CD4-positive, alpha-beta memory T cell (primary cell): Measurements from ENCODE around the gene CTNNA1. TPM values are rescaled to one million over a fixed set of nuclear protein-coding genes. Genes with fewer than 3 reads are reported as not detected.

ENCODE experiments used
- CTCF ChIA-PET: fragments of 350-600 bp; sonication (Branson Sonifier 250); formaldehyde crosslinking; loops from one replicate; lab custom pipeline; 2021; ENCODE audit warnings: inconsistent platforms; ENCODE audit not compliant: partially characterized antibody; lab: Charles Lee
- POLR2A ChIA-PET: fragments of 350-600 bp; sonication (Branson Sonifier 250); formaldehyde crosslinking; loops from one replicate; lab custom pipeline; 2021; ENCODE audit not compliant: partially characterized antibody; lab: Charles Lee
- DNase-seq, 5 donors: peaks; one replicate each; pipeline versions ENCODE4 v3.0.0 to v3.0.0-alpha.2; 2020 to 2022; ENCODE audit warnings: mixed read lengths in 1 of 5
- H3K27ac ChIP-seq: one replicate; pipeline ENCODE4 v1.7.0; 2013; ENCODE audit warnings: low read depth, low read length
- H3K27me3 ChIP-seq: 2 replicates; pipeline ENCODE4 v1.7.0; 2013; ENCODE audit warnings: mild to moderate bottlenecking, low read length, moderate library complexity; ENCODE audit not compliant: insufficient read depth
- H3K36me3 ChIP-seq: 2 replicates; pipeline ENCODE4 v1.7.0; 2013; ENCODE audit warnings: mild to moderate bottlenecking, low read length, moderate library complexity; ENCODE audit not compliant: insufficient read depth
- H3K4me1 ChIP-seq: 2 replicates; pipeline ENCODE4 v1.7.0; 2013; ENCODE audit warnings: mild to moderate bottlenecking, low read length, moderate library complexity; ENCODE audit not compliant: insufficient read depth
- H3K4me3 ChIP-seq, 2 donors: one replicate each; pipeline ENCODE4 v1.7.0; 2013; ENCODE audit warnings: low read length in 2 of 2, mild to moderate bottlenecking in 1 of 2
- H3K9me3 ChIP-seq, 2 donors: one replicate each; pipeline ENCODE4 v1.7.0; 2013; ENCODE audit warnings: low read length in 2 of 2, control low read depth in 1 of 2; ENCODE audit not compliant: control insufficient read depth in 1 of 2
- H3K27ac Mint-ChIP-seq, 7 donors: one replicate each; pipeline ENCODE4 v1.8.0; 2020 to 2021; ENCODE audit warnings: mixed read lengths in 7 of 7, mild to moderate bottlenecking in 6 of 7, inconsistent platforms in 3 of 7, moderate library complexity in 3 of 7
- H3K27me3 Mint-ChIP-seq, 2 donors: one replicate each; pipeline ENCODE4 v1.8.0; 2020 to 2021; ENCODE audit warnings: mixed read lengths in 2 of 2
- H3K36me3 Mint-ChIP-seq, 2 donors: one replicate each; pipeline ENCODE4 v1.8.0; 2020 to 2021; ENCODE audit warnings: mixed read lengths in 2 of 2, inconsistent platforms in 1 of 2, mild to moderate bottlenecking in 1 of 2
- H3K4me1 Mint-ChIP-seq, 4 donors: one replicate each; pipeline ENCODE4 v1.8.0; 2020 to 2021; ENCODE audit warnings: mixed read lengths in 4 of 4, mild to moderate bottlenecking in 1 of 4
- H3K4me3 Mint-ChIP-seq, 8 donors: one replicate each; pipeline ENCODE4 v1.8.0; 2020 to 2021; ENCODE audit warnings: mixed read lengths in 8 of 8, mild to moderate bottlenecking in 7 of 8, moderate library complexity in 6 of 8, inconsistent platforms in 3 of 8
- H3K9me3 Mint-ChIP-seq, 8 donors: one replicate each; pipeline ENCODE4 v1.8.0; 2020 to 2021; ENCODE audit warnings: mixed read lengths in 8 of 8, mild to moderate bottlenecking in 5 of 8, inconsistent platforms in 3 of 8, moderate library complexity in 1 of 8
- intact Hi-C: fragments of 100-400 bp; cut with micrococcal nuclease; formaldehyde crosslinking; loops from one replicate; pipeline ENCODE4 v1.15.1; 2023
- polyA plus RNA-seq, 2 donors: library from polyadenylated mRNA; unstranded; fragments of 300-500 nt; fragmentation: Illumina TruSeq; gene quantifications; one replicate each; pipeline ENCODE4 v1.2.3, GENCODE V29; 2021
- total RNA-seq, 2 experiments: library from RNA; stranded (reverse); gene quantifications; one replicate each; pipeline ENCODE4 v1.2.3, GENCODE V29; 2021

CTNNA1 gene
- total and polyA plus RNA-seq, 4 experiments from 2014 or later: 10.1 to 26.1 (median 17.4) TPM

GRCh38 chr5:138784590-138784989, 31.4 kb downstream of the CTNNA1 start:
- DNase-seq: no peak
- Mint-ChIP-seq H3K27ac (no peak overlapping the region), H3K9me3 (no peaks in the 10 kb centered on the region), H3K4me1 (peaks cover 0 to 3% (median under 1%) of the 10 kb centered on the region in 4 donors), H3K4me3 (no peak overlapping the region), H3K36me3 (peaks cover 4 to 12% of the 10 kb centered on the region in 2 donors), H3K27me3 (peaks cover 2% of the 10 kb centered on the region in 2 donors)
- Histone ChIP-seq H3K36me3 (no peaks in the 10 kb centered on the region), H3K4me1 (no peaks in the 10 kb centered on the region), H3K27ac (no peak overlapping the region), H3K4me3 (no peak overlapping the region), H3K27me3 (no peaks in the 10 kb centered on the region), H3K9me3 (no peaks in the 10 kb centered on the region)
- POLR2A ChIA-PET: no interaction called here
- intact Hi-C loops: no loop called here
- CTCF ChIA-PET: interaction anchor here (1.3 kb wide), 1 partner anchor 13 kb away, joined by 4 read pairs; no protein-coding TSS in a partner anchor

DNA sequence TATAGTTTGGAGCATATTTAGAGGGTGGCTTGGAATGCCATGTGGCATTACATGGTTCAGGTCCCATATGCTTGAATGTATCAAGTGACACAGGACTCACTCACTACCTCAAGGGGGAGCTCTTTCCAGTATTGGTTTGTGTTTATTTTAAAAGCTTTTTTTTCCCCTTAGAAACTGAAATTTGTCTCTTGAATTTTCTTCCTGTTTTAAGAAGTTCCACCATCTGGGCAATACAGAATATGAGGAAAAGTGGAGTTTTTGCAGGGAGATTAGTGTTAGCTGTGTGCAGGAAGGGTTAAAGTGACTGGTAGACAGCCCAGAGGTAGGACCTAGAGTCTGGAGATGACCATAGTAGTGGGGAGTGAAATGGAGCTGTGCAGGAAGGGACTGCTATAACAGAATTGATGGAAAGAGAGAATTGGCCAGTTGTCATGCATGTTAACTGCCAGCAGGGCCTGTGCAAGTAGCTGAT, 36.6 kb downstream of the CTNNA1 start:
- POLR2A ChIA-PET: interaction anchor here (0.6 to 1.0 kb wide), 2 partner anchors 482 to 1326 kb away, joined by 3 to 4 read pairs; no protein-coding TSS in a partner anchor
- intact Hi-C loops: no loop called here
- H3K9me3 ChIP-seq: no peaks in the 10 kb centered on the region
- peak in 4 of 5 donors; percentile 7 to 26 (median 13) for DNase-seq
- Mint-ChIP-seq H3K27me3 (peaks cover 2 to 5% of the 10 kb centered on the region in 2 donors), H3K4me3 (no peak overlapping the region), H3K4me1 (peaks cover 12 to 19% (median 16%) of the 10 kb centered on the region in 4 donors), H3K27ac (no peak overlapping the region), H3K36me3 (peaks cover 0 to 9% of the 10 kb centered on the region in 2 donors), H3K9me3 (no peaks in the 10 kb centered on the region)
- no peaks in the 10 kb centered on the region for H3K27me3 ChIP-seq
- no peak overlapping the region for H3K27ac ChIP-seq
- H3K4me3 ChIP-seq: no peak overlapping the region
- H3K36me3 ChIP-seq: no peaks in the 10 kb centered on the region
- CTCF ChIA-PET: interaction anchor here (0.8 to 2.6 kb wide), 17 partner anchors 8 to 473 kb away, joined by 3 to 15 read pairs (median 5); partner anchors contain the start of gene CTNNA1
- H3K4me1 ChIP-seq: peaks cover 8% of the 10 kb centered on the region

GRCh38 chr5:138790684-138791083, 37.5 kb downstream of the CTNNA1 start:
- H3K9me3 Mint-ChIP-seq: no peaks in the 10 kb centered on the region

DNA sequence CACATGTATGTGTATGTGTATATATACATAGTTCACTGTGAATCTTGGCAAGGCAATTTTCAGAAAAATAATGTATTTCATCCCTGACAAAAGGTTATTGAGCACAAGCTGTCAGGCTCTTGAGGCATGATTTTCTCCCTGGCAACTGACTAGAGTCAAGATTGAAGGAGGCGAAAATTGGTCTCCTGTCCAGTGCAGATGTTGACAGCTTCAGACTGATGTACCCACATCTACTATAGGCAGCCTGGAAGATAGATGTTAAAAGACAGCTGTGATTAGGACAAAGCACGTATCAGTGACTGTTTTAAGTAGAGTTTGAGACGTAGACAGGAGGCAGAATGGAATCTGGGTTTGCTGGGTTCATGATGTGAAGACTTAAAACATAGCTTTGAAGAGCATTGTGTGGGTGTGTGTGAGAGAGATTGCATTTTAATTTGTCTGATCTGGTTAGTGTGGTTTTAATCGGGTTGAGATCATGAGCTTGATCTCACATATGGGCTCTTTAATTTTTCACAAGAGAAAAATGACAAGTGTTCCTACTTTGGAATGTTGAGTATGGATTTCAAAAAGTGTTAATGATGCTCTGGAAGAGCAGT, 39.1 kb downstream of the CTNNA1 start:
- Histone ChIP-seq H3K36me3 (no peaks in the 10 kb centered on the region), H3K27ac (no peak overlapping the region), H3K4me1 (peaks cover 8% of the 10 kb centered on the region), H3K9me3 (no peaks in the 10 kb centered on the region), H3K4me3 (no peak overlapping the region), H3K27me3 (no peaks in the 10 kb centered on the region)
- H3K27ac Mint-ChIP-seq: peak overlapping the region in 3 of 7 donors; percentile 1 to 30 (median 18)
- ChIA-PET CTCF (interaction anchor here (0.7 to 2.5 kb wide), 8 partner anchors 10 to 573 kb away, joined by 3 to 10 read pairs (median 3); no protein-coding TSS in a partner anchor), POLR2A (interaction anchor here (1.3 kb wide), 1 partner anchor 14 kb away, joined by 5 read pairs; no protein-coding TSS in a partner anchor)
- peaks cover 12 to 19% (median 16%) of the 10 kb centered on the region in 4 donors for H3K4me1 Mint-ChIP-seq
- peak overlapping the region in 3 of 8 donors; percentile 1 to 22 (median 4) for H3K4me3 Mint-ChIP-seq
- DNase-seq: peak in 4 of 5 donors; percentile 2 to 5 (median 5)
- H3K36me3 Mint-ChIP-seq: no peaks in the 10 kb centered on the region
- intact Hi-C loops: no loop called here
- H3K27me3 Mint-ChIP-seq: peaks cover 2 to 5% of the 10 kb centered on the region in 2 donors
- H3K9me3 Mint-ChIP-seq: no peaks in the 10 kb centered on the region

More at GRCh38 chr5:138790684-138791083, 37.5 kb downstream of the CTNNA1 start:
- no peaks in the 10 kb centered on the region for H3K9me3 ChIP-seq
- no peaks in the 10 kb centered on the region for H3K36me3 ChIP-seq
- ChIA-PET POLR2A (interaction anchor here (0.6 kb wide), 1 partner anchor 1325 kb away, joined by 4 read pairs; no protein-coding TSS in a partner anchor), CTCF (interaction anchor here (1.2 to 2.4 kb wide), 4 partner anchors 22 to 211 kb away, joined by 3 to 15 read pairs (median 6); partner anchors contain the start of gene CTNNA1)
- Mint-ChIP-seq H3K36me3 (peaks cover 0 to 5% of the 10 kb centered on the region in 2 donors), H3K27ac (no peak overlapping the region), H3K4me3 (no peak overlapping the region), H3K4me1 (peaks cover 12 to 19% (median 16%) of the 10 kb centered on the region in 4 donors), H3K27me3 (peaks cover 2 to 5% of the 10 kb centered on the region in 2 donors)
- DNase-seq: no peak
- H3K4me1 ChIP-seq: peaks cover 8% of the 10 kb centered on the region
- no peaks in the 10 kb centered on the region for H3K27me3 ChIP-seq
- H3K27ac ChIP-seq: no peak overlapping the region
- intact Hi-C loops: no loop called here
- H3K4me3 ChIP-seq: no peak overlapping the region

GRCh38 chr5:138793575-138793974, 40.4 kb downstream of the CTNNA1 start:
- ChIA-PET CTCF (interaction anchor here (1.0 to 2.5 kb wide), 3 partner anchors 14 to 25 kb away, joined by 3 to 10 read pairs (median 5); no protein-coding TSS in a partner anchor), POLR2A (no interaction called here)
- peaks cover 0 to 2% of the 10 kb centered on the region in 2 donors for H3K36me3 Mint-ChIP-seq
- no peak overlapping the region for H3K27ac Mint-ChIP-seq
- H3K4me1 Mint-ChIP-seq: peaks cover 10 to 19% (median 16%) of the 10 kb centered on the region in 4 donors
- no peaks in the 10 kb centered on the region for H3K27me3 ChIP-seq
- peaks cover 2 to 3% of the 10 kb centered on the region in 2 donors for H3K27me3 Mint-ChIP-seq
- peaks cover 8% of the 10 kb centered on the region for H3K4me1 ChIP-seq
- no peak for DNase-seq
- no peak overlapping the region for H3K27ac ChIP-seq
- no peaks in the 10 kb centered on the region for H3K9me3 ChIP-seq
- H3K9me3 Mint-ChIP-seq: no peaks in the 10 kb centered on the region
- H3K36me3 ChIP-seq: no peaks in the 10 kb centered on the region
- no peak overlapping the region for H3K4me3 ChIP-seq
- intact Hi-C loops: no loop called here
- H3K4me3 Mint-ChIP-seq: no peak overlapping the region

GRCh38 chr5:138803285-138803684, 50.1 kb downstream of the CTNNA1 start:
- H3K27ac ChIP-seq: no peak overlapping the region
- ChIA-PET CTCF (interaction anchor here (0.6 to 1.7 kb wide), 3 partner anchors 11 to 224 kb away, joined by 4 to 5 read pairs (median 4); no protein-coding TSS in a partner anchor), POLR2A (no interaction called here)

DNA sequence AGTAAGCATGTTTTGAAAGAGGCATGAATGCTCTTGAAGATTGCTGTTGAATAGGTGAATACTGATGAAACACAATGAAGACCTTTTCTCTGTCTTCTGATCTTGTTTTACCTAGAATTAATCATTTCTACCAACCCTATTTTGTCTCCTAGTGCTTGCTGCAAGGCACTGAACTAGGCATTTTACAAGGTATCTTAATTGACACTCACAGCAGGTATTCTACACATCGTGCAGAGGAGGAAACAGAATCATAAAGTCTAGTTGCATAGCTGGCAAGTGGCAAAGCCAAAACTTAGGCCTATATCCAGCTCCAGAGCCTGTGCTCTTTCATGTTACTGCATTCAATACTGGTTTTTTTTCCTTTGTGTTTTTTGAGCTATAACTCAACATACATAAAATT, 50.7 kb downstream of the CTNNA1 start:
- Mint-ChIP-seq H3K4me1 (peaks cover 12 to 15% (median 14%) of the 10 kb centered on the region in 4 donors), H3K9me3 (peaks cover 0 to 15% (median 8%) of the 10 kb centered on the region in 8 donors), H3K27ac (peak overlapping the region in 1 of 7 donors; percentile 8), H3K4me3 (no peak overlapping the region), H3K36me3 (peaks cover 1 to 19% of the 10 kb centered on the region in 2 donors), H3K27me3 (no peaks in the 10 kb centered on the region)
- Histone ChIP-seq H3K36me3 (no peaks in the 10 kb centered on the region), H3K27me3 (no peaks in the 10 kb centered on the region), H3K4me1 (peaks cover 8% of the 10 kb centered on the region), H3K4me3 (no peak overlapping the region), H3K9me3 (no peaks in the 10 kb centered on the region), H3K27ac (no peak overlapping the region)
- ChIA-PET POLR2A (no interaction called here), CTCF (interaction anchor here (0.7 kb wide), 1 partner anchor 22 kb away, joined by 3 read pairs; no protein-coding TSS in a partner anchor)
- DNase-seq: no peak
- intact Hi-C loops: no loop called here

More at GRCh38 chr5:138803285-138803684, 50.1 kb downstream of the CTNNA1 start:
- Mint-ChIP-seq H3K4me3 (no peak overlapping the region), H3K27me3 (no peaks in the 10 kb centered on the region), H3K9me3 (peaks cover 0 to 15% (median 8%) of the 10 kb centered on the region in 8 donors), H3K36me3 (peaks cover 1 to 23% of the 10 kb centered on the region in 2 donors), H3K27ac (peak overlapping the region in 1 of 7 donors; percentile 8), H3K4me1 (peaks cover 11 to 15% (median 12%) of the 10 kb centered on the region in 4 donors)
- peaks cover 8% of the 10 kb centered on the region for H3K4me1 ChIP-seq
- H3K36me3 ChIP-seq: no peaks in the 10 kb centered on the region
- intact Hi-C loops: no loop called here
- H3K4me3 ChIP-seq: no peak overlapping the region
- DNase-seq: no peak
- H3K9me3 ChIP-seq: no peaks in the 10 kb centered on the region
- no peaks in the 10 kb centered on the region for H3K27me3 ChIP-seq
